T-cell (primary cell): ENCODE measurements around the gene SFXN5. TPM values are rescaled to one million over a fixed set of nuclear protein-coding genes. Genes with fewer than 3 reads are reported as not detected.

Source experiments
- ATAC-seq, 4 experiments: fragments of 200-7000 bp in 3 of 4; fragments of 150-1000 bp in 1 of 4; cut with Tn5 transposase; replicated peaks in 1 of 4; 1 replicate in 3 of 4; 2 replicates in 1 of 4; pipeline ENCODE4 v1.10.0; 2021; ENCODE audit warnings: moderate library complexity in 3 of 4, mild to moderate bottlenecking in 2 of 4, moderate number of reproducible peaks in 1 of 4
- CTCF ChIA-PET, 2 donors: fragments of 300-600 bp; sonication (Branson Sonifier 250); formaldehyde crosslinking; loops; one replicate each; lab custom pipeline; 2022; ENCODE audit warnings: antibody characterized with exemption in 2 of 2; lab: Charles Lee
- POLR2A ChIA-PET, 2 donors: fragments of 300-600 bp; sonication (Branson Sonifier 250); formaldehyde crosslinking; loops; one replicate each; lab custom pipeline; 2022; ENCODE audit warnings: antibody characterized with exemption in 2 of 2; lab: Charles Lee
- DNase-seq, 35 experiments: peaks; one replicate each; pipeline versions ENCODE4 v3.0.0 to v3.0.0-alpha.2; 2013 to 2023
- H3K27ac ChIP-seq: one replicate; pipeline ENCODE4 v1.5.1; 2013; ENCODE audit warnings: low read length
- H3K27me3 ChIP-seq, 2 experiments: replicated peaks in 1 of 2; 1 replicate in 1 of 2; 2 replicates in 1 of 2; pipeline versions ENCODE4 v1.6.1 to v1.7.0; 2013; ENCODE audit warnings: low read length in 1 of 2, mixed read lengths in 1 of 2; ENCODE audit not compliant: control insufficient read depth in 2 of 2, insufficient read depth in 2 of 2; ENCODE audit errors: extremely low read depth in 1 of 2
- H3K36me3 ChIP-seq, 2 donors: 1 replicate in 1 of 2; 2 replicates in 1 of 2; pipeline versions ENCODE4 v1.6.1 to v1.7.0; 2013; ENCODE audit warnings: low read length in 1 of 2; ENCODE audit not compliant: control insufficient read depth in 2 of 2, insufficient read depth in 1 of 2; ENCODE audit errors: extremely low read depth in 1 of 2
- H3K4me1 ChIP-seq, 2 experiments: 1 replicate in 1 of 2; 2 replicates in 1 of 2; pipeline versions ENCODE4 v1.6.1 to v1.7.0; 2013; ENCODE audit warnings: low read length in 2 of 2, mixed read lengths in 1 of 2; ENCODE audit not compliant: insufficient read depth in 2 of 2, control insufficient read depth in 1 of 2; ENCODE audit errors: extremely low read depth in 1 of 2
- H3K4me3 ChIP-seq, 2 donors: 1 replicate in 1 of 2; 2 replicates in 1 of 2; pipeline versions ENCODE4 v1.5.1 to v1.7.0; 2013; ENCODE audit warnings: mild to moderate bottlenecking in 2 of 2, low read length in 1 of 2, moderate library complexity in 1 of 2; ENCODE audit not compliant: control insufficient read depth in 1 of 2; ENCODE audit errors: extremely low read depth in 1 of 2
- H3K9me3 ChIP-seq: 2 replicates; pipeline ENCODE4 v1.7.0; 2013
- H3K27ac Mint-ChIP-seq, 2 donors: one replicate each; pipeline ENCODE4 v1.8.0; 2020 to 2021; ENCODE audit warnings: mild to moderate bottlenecking in 2 of 2, mixed read lengths in 2 of 2
- H3K27me3 Mint-ChIP-seq, 2 donors: one replicate each; pipeline ENCODE4 v1.8.0; 2021 to 2022; ENCODE audit warnings: mixed read lengths in 2 of 2
- H3K36me3 Mint-ChIP-seq: one replicate; pipeline ENCODE4 v1.8.0; 2021; ENCODE audit warnings: mixed read lengths
- H3K4me1 Mint-ChIP-seq, 3 donors: one replicate each; pipeline ENCODE4 v1.8.0; 2020 to 2022; ENCODE audit warnings: mixed read lengths in 3 of 3, mild to moderate bottlenecking in 1 of 3
- H3K4me3 Mint-ChIP-seq, 3 donors: one replicate each; pipeline ENCODE4 v1.8.0; 2020 to 2022; ENCODE audit warnings: mild to moderate bottlenecking in 3 of 3, mixed read lengths in 3 of 3, moderate library complexity in 3 of 3
- H3K9me3 Mint-ChIP-seq, 3 donors: one replicate each; pipeline ENCODE4 v1.8.0; 2020 to 2022; ENCODE audit warnings: mixed read lengths in 3 of 3
- WGBS: methylation state at CpG from one replicate; pipeline ENCODE4 v1.1.5; 2013; ENCODE audit warnings: missing lambda C conversion rate; ENCODE audit not compliant: insufficient coverage; 5-methylcytosine and 5-hydroxymethylcytosine counted together
- total RNA-seq, 35 experiments: library from RNA in 6 of 35; stranded (reverse) in 6 of 35; fragments of 120-200 nt in 1 of 35; gene quantifications; one replicate each; pipeline versions ENCODE4 v1.2.1 to v1.2.4 and lab custom pipeline; 2013 to 2026

Gene SFXN5
- total RNA-seq, 5 donors from 2014 or later (not counting 1 experiment from before 2014, with no cell fraction given): 6.3 to 14.2 (median 9.7) TPM

DNA sequence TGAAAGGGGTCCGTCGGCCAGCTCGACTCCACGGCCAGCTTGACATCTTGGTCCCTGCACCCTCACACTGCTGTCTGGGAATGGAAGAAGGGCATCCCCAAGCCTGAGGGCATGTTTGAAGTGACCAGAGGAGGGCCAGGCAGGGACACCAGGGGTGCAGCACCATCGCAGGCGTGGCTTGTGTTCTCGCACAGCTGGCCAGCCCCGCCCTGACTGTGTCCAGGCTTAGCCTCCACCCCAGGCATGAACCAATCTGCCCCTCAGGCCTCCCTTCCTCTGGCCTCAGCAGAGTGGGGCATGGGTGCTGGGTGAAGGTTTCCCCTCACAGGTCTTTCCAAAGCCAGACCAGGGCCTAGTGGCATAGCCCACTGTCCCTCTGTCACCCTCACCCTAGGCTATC lies 129.2 kb downstream of the SFXN5 start:
- POLR2A ChIA-PET: no interaction called here
- H3K36me3 Mint-ChIP-seq: no peaks in the 10 kb centered on the region
- H3K36me3 ChIP-seq: peaks cover 2 to 5% of the 10 kb centered on the region in 2 donors

DNA sequence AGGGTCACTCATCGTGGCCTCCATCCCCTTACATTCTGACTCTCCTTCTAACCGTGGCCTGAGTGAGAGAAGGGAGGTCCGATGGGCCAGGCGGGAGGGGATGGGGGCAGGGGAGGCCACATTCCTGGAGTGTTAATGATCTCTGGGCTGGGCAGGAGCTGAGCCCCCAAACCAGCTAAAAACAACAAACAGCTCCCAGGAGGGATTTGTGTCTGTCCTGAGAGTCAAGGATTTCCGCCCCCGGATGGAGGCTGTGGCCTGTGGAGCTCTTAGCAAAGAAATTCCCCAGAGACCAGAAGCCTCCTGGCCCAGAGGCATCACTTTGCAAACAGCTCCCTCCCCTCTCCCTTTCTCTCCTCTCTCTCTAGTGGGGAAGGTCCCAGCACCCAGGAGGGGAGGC lies 130.7 kb downstream of the SFXN5 start:
- H3K27ac ChIP-seq: no peak overlapping the region
- no peak for ATAC-seq
- Mint-ChIP-seq H3K27ac (no peak overlapping the region), H3K36me3 (no peaks in the 10 kb centered on the region), H3K4me1 (no peaks in the 10 kb centered on the region), H3K9me3 (no peaks in the 10 kb centered on the region), H3K27me3 (peaks cover 2 to 9% of the 10 kb centered on the region in 2 donors), H3K4me3 (no peak overlapping the region)
- H3K9me3 ChIP-seq: no peaks in the 10 kb centered on the region
- H3K4me1 ChIP-seq: no peaks in the 10 kb centered on the region
- WGBS: 90% methylated on average over 2 of the region's 6 CpGs
- peaks cover 2 to 5% of the 10 kb centered on the region in 2 donors for H3K36me3 ChIP-seq
- DNase-seq: no peak
- no peak overlapping the region for H3K4me3 ChIP-seq
- CTCF ChIA-PET: no interaction called here
- peaks cover 0 to 7% of the 10 kb centered on the region in 2 experiments for H3K27me3 ChIP-seq
- POLR2A ChIA-PET: no interaction called here

More for the DNA sequence above, 129.2 kb downstream of the SFXN5 start:
- H3K9me3 Mint-ChIP-seq: no peaks in the 10 kb centered on the region
- CTCF ChIA-PET: no interaction called here
- ATAC-seq: no peak
- no peaks in the 10 kb centered on the region for H3K4me1 Mint-ChIP-seq
- no peak overlapping the region for H3K27ac Mint-ChIP-seq
- H3K4me3 ChIP-seq: no peak overlapping the region
- no peaks in the 10 kb centered on the region for H3K9me3 ChIP-seq
- H3K27ac ChIP-seq: no peak overlapping the region
- 92% methylated on average over 6 of the region's 8 CpGs for WGBS
- H3K27me3 Mint-ChIP-seq: peaks cover 0 to 5% of the 10 kb centered on the region in 2 donors
- H3K4me1 ChIP-seq: no peaks in the 10 kb centered on the region
- no peaks in the 10 kb centered on the region for H3K27me3 ChIP-seq
- no peak overlapping the region for H3K4me3 Mint-ChIP-seq
- no peak for DNase-seq

GRCh38 chr2:72940361-72940760 lies 131.2 kb downstream of the SFXN5 start:
- H3K9me3 ChIP-seq: no peaks in the 10 kb centered on the region
- 65% methylated on average over 3 of the region's 6 CpGs for WGBS
- H3K9me3 Mint-ChIP-seq: no peaks in the 10 kb centered on the region
- peaks cover 2 to 5% of the 10 kb centered on the region in 2 donors for H3K36me3 ChIP-seq
- POLR2A ChIA-PET: no interaction called here
- no peak for ATAC-seq
- H3K27me3 Mint-ChIP-seq: peaks cover 4 to 11% of the 10 kb centered on the region in 2 donors
- no peak overlapping the region for H3K27ac Mint-ChIP-seq
- no peaks in the 10 kb centered on the region for H3K4me1 Mint-ChIP-seq
- H3K4me3 ChIP-seq: no peak overlapping the region
- H3K27ac ChIP-seq: no peak overlapping the region
- H3K4me3 Mint-ChIP-seq: no peak overlapping the region
- H3K36me3 Mint-ChIP-seq: no peaks in the 10 kb centered on the region
- no peak for DNase-seq
- CTCF ChIA-PET: no interaction called here
- H3K4me1 ChIP-seq: no peaks in the 10 kb centered on the region
- H3K27me3 ChIP-seq: peaks cover 0 to 9% of the 10 kb centered on the region in 2 experiments

- Histone ChIP-seq H3K36me3 (peaks cover 0 to 1% of the 10 kb centered on the region in 2 donors), H3K4me1 (no peaks in the 10 kb centered on the region), H3K27me3 (peaks cover 0 to 21% of the 10 kb centered on the region in 2 experiments), H3K9me3 (no peaks in the 10 kb centered on the region), H3K27ac (no peak overlapping the region), H3K4me3 (no peak overlapping the region)
- no peaks in the 10 kb centered on the region for H3K36me3 Mint-ChIP-seq
- ATAC-seq (no peak), DNase-seq (no peak)
- H3K27ac Mint-ChIP-seq: no peak overlapping the region
- H3K4me1 Mint-ChIP-seq: no peaks in the 10 kb centered on the region
- H3K9me3 Mint-ChIP-seq: no peaks in the 10 kb centered on the region
- POLR2A ChIA-PET: no interaction called here
- CTCF ChIA-PET: no interaction called here
- peaks cover 12 to 22% of the 10 kb centered on the region in 2 donors for H3K27me3 Mint-ChIP-seq
- no peak overlapping the region for H3K4me3 Mint-ChIP-seq
- 91% methylated on average over 1 of the region's 5 CpGs for WGBS
Observed at GRCh38 chr2:72938455-72938854, 133.1 kb downstream of the SFXN5 start.

- 90% methylated on average over 7 of the region's 15 CpGs for WGBS
- Mint-ChIP-seq H3K27me3 (peaks cover 12 to 22% of the 10 kb centered on the region in 2 donors), H3K9me3 (no peaks in the 10 kb centered on the region), H3K4me3 (no peak overlapping the region), H3K27ac (no peak overlapping the region), H3K36me3 (no peaks in the 10 kb centered on the region), H3K4me1 (no peaks in the 10 kb centered on the region)
- ATAC-seq (no peak), DNase-seq (no peak)
- H3K27me3 ChIP-seq: peaks cover 0 to 32% of the 10 kb centered on the region in 2 experiments
- H3K9me3 ChIP-seq: no peaks in the 10 kb centered on the region
- ChIA-PET POLR2A (no interaction called here), CTCF (interaction anchor here in 1 of 2 donors (0.5 kb wide), 1 partner anchor 32 kb away, joined by 5 read pairs; no protein-coding TSS in a partner anchor)
- no peak overlapping the region for H3K27ac ChIP-seq
- H3K4me1 ChIP-seq: no peaks in the 10 kb centered on the region
- H3K36me3 ChIP-seq: no peaks in the 10 kb centered on the region
- H3K4me3 ChIP-seq: no peak overlapping the region
Observed at GRCh38 chr2:72937356-72937669, 134.2 kb downstream of the SFXN5 start.

- H3K27me3 Mint-ChIP-seq: peaks cover 12 to 23% of the 10 kb centered on the region in 2 donors
- H3K4me3 Mint-ChIP-seq: no peak overlapping the region
- DNase-seq (no peak), ATAC-seq (no peak)
- no peaks in the 10 kb centered on the region for H3K9me3 ChIP-seq
- no peaks in the 10 kb centered on the region for H3K36me3 ChIP-seq
- peaks cover 0 to 37% of the 10 kb centered on the region in 2 experiments for H3K27me3 ChIP-seq
- ChIA-PET CTCF (interaction anchor here in 1 of 2 donors (0.5 kb wide), 1 partner anchor 33 kb away, joined by 5 read pairs; no protein-coding TSS in a partner anchor), POLR2A (no interaction called here)
- H3K9me3 Mint-ChIP-seq: no peaks in the 10 kb centered on the region
- no peak overlapping the region for H3K4me3 ChIP-seq
- no peaks in the 10 kb centered on the region for H3K4me1 Mint-ChIP-seq
- H3K27ac ChIP-seq: no peak overlapping the region
- H3K4me1 ChIP-seq: no peaks in the 10 kb centered on the region
- no peak overlapping the region for H3K27ac Mint-ChIP-seq
- H3K36me3 Mint-ChIP-seq: no peaks in the 10 kb centered on the region
- WGBS: 89% methylated on average over 15 of the region's 19 CpGs
Observed at GRCh38 chr2:72936660-72937355, 134.7 kb downstream of the SFXN5 start.
